Hepatocyte (in vitro differentiated cells): ENCODE results near the gene KIAA0513.

Experiments
- EZH2phosphoT487 ChIP-seq: fragments of 200-600 bp; sonication (generic); IDR thresholded peaks from one replicate; pipeline ENCODE4 v1.6.1; 2018; ENCODE audit warnings: antibody characterized with exemption, mild to moderate bottlenecking, low read depth, moderate library complexity; ENCODE audit not compliant: unreplicated experiment, severe bottlenecking
- TF ChIP-seq, protein P1 (sequence below): fragments of 200-600 bp; sonication (generic); IDR thresholded peaks from 2 replicates; pipeline ENCODE4 v1.5.1; 2016; ENCODE audit warnings: antibody characterized with exemption, mild to moderate bottlenecking; ENCODE audit not compliant: poor library complexity

- TF ChIP-seq, protein P1, sequence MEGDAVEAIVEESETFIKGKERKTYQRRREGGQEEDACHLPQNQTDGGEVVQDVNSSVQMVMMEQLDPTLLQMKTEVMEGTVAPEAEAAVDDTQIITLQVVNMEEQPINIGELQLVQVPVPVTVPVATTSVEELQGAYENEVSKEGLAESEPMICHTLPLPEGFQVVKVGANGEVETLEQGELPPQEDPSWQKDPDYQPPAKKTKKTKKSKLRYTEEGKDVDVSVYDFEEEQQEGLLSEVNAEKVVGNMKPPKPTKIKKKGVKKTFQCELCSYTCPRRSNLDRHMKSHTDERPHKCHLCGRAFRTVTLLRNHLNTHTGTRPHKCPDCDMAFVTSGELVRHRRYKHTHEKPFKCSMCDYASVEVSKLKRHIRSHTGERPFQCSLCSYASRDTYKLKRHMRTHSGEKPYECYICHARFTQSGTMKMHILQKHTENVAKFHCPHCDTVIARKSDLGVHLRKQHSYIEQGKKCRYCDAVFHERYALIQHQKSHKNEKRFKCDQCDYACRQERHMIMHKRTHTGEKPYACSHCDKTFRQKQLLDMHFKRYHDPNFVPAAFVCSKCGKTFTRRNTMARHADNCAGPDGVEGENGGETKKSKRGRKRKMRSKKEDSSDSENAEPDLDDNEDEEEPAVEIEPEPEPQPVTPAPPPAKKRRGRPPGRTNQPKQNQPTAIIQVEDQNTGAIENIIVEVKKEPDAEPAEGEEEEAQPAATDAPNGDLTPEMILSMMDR, result no peak
- no peak for TF ChIP-seq EZH2phosphoT487
Measured at GRCh38 chr16:85007496-85008214, 19.9 kb upstream of the KIAA0513 start.
